Prostate gland (tissue), 2 donors: ENCODE measurements around the gene C19orf85.
A peak's percentile ranks its signal among the peaks of the same experiment; 100 is the strongest.

Experiments
- POLR2A ChIP-seq: fragments of 450-650 bp; IDR thresholded peaks from one replicate; pipeline ENCODE4 v1.6.1; 2016; ENCODE audit warnings: antibody characterized with exemption, mild to moderate bottlenecking
- POLR2AphosphoS5 ChIP-seq: sonication (generic); formaldehyde crosslinking; IDR thresholded peaks from one replicate; pipeline ENCODE4 v1.6.1; 2017; ENCODE audit warnings: antibody characterized with exemption
- TF ChIP-seq, protein P1 (sequence below), 4 experiments: fragments of 200-600 bp in 2 of 4; fragments of 450-650 bp in 2 of 4; sonication (generic) in 2 of 4; IDR thresholded peaks; 1 replicate in 3 of 4; 2 replicates in 1 of 4; pipeline ENCODE4 v1.5.1; 2016 to 2019; ENCODE audit warnings: antibody characterized with exemption in 4 of 4, mild to moderate bottlenecking in 2 of 4, moderate library complexity in 2 of 4

DNA sequence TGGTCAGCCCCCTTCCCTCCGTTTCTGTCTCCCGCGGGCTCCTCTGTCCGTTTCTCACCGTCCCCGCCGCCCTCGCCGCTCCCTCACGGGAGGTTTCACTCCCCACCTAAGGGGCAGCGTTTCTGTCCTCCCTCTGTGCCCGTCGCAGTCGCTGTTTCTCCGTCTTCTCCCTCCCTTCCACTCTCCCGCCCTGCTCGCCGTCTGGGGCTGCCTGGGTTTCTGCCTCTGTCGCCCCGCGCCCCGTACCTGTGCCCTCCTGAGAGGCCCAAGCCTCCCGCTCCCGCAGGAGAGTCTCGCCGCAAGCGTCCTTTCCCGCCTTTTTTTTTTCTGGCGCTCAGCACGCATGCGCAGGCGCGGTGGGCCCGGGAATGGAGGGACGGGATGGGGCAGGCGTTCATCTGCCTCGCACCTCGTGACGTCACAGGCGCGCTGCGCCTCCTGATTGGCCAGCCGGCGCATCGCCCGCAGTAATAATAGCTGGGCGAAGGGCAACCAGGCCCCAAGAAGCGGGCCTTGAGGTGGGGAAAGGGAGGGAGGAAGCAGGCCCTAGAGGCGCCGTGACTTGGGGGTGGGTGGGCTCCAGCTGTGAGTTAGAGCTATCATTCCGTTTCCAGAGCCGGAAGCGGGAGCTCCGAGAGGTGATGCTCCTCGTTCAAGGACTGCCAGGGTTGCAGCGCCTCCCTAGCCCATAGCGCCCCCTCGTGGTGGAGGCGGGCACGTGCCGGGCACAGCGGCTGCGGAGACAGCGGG lies 39.1 kb upstream of the C19orf85 start:
- TF ChIP-seq, protein P1, sequence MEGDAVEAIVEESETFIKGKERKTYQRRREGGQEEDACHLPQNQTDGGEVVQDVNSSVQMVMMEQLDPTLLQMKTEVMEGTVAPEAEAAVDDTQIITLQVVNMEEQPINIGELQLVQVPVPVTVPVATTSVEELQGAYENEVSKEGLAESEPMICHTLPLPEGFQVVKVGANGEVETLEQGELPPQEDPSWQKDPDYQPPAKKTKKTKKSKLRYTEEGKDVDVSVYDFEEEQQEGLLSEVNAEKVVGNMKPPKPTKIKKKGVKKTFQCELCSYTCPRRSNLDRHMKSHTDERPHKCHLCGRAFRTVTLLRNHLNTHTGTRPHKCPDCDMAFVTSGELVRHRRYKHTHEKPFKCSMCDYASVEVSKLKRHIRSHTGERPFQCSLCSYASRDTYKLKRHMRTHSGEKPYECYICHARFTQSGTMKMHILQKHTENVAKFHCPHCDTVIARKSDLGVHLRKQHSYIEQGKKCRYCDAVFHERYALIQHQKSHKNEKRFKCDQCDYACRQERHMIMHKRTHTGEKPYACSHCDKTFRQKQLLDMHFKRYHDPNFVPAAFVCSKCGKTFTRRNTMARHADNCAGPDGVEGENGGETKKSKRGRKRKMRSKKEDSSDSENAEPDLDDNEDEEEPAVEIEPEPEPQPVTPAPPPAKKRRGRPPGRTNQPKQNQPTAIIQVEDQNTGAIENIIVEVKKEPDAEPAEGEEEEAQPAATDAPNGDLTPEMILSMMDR (IDR thresholded peaks at IDR 0.05): peak; percentile 95 to 99 (median 98)
- TF ChIP-seq POLR2AphosphoS5 (peak; percentile 86), POLR2A (peak; percentile 19)
